Embryonic facial prominence (tissue), 1 donor: ENCODE data around the gene RTRAF.

Source experiments
- DNase-seq: peaks from one replicate; pipeline ENCODE4 v3.0.0-alpha.2; 2016; ENCODE audit errors: extremely low spot score

Gene RTRAF

GRCh38 chr14:52049721-52050588 lies 60.6 kb downstream of the RTRAF start:
- DNase-seq: no peak

- DNase-seq: no peak
Measured at GRCh38 chr14:52051251-52051650, 61.9 kb downstream of the RTRAF start.

GRCh38 chr14:52051871-52052270 lies 62.5 kb downstream of the RTRAF start:
- DNase-seq: no peak

GRCh38 chr14:52052288-52052943 lies 63.1 kb downstream of the RTRAF start:
- DNase-seq: no peak

GRCh38 chr14:52053044-52053443 lies 63.7 kb downstream of the RTRAF start:
- no peak for DNase-seq

GRCh38 chr14:52054678-52055077 lies 65.3 kb downstream of the RTRAF start:
- DNase-seq: no peak

- DNase-seq: no peak
Measured at GRCh38 chr14:52055167-52055566, 65.8 kb downstream of the RTRAF start.

- no peak for DNase-seq
Measured at GRCh38 chr14:52058341-52058740, 69.0 kb downstream of the RTRAF start.

DNA sequence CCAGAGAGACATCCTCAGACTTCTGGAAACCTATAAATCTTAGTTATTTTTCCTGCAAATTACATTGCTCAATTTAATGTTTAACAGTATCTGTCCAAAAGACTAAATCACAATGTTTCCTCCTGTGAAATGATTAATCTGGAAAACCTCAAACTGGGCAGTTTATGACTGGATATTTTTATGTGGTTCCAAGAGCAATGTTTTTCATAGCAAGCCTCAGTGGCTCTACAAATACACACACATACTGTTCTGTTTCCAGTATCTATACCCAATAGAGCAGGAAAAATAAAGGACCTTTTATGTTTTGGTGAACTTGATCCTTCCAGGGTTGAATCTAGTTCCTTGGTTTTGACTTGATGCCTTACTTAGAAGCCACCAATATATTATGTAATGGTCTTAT lies 70.3 kb downstream of the RTRAF start:
- DNase-seq: no peak

DNA sequence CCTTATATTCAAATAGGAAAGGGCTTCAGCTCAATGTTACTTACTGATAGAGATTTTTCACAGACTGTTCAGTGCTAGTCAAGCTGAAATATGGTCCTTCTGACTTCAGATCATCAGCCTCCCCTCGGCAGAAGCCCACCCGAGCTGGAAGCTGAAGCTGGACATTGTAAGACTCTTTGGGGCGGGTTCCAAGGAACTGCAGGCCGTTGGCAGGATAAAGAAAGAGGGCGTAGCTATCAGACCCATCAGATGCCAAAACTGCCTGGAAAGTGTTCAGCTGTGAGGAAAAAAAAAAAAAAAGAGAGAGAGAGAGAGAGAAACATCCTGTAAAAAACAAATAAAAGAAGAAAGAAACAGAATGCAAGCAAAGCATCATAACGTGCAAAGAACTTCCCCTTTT lies 70.7 kb downstream of the RTRAF start:
- DNase-seq: no peak
